Gastroesophageal sphincter (tissue), 3 donors: ENCODE data around the gene FRMPD2.

Source experiments
- CTCF ChIP-seq, 4 experiments: fragments of 200-600 bp in 2 of 4; fragments of 450-650 bp in 2 of 4; sonication (generic) in 1 of 4; IDR thresholded peaks; one replicate each; pipeline ENCODE4 v1.5.1; 2017 to 2019; ENCODE audit warnings: antibody characterized with exemption in 4 of 4, mild to moderate bottlenecking in 2 of 4, moderate library complexity in 2 of 4
- EP300 ChIP-seq: sonication (generic); formaldehyde crosslinking; IDR thresholded peaks from one replicate; pipeline ENCODE4 v1.6.1; 2017; ENCODE audit warnings: antibody characterized with exemption, mild to moderate bottlenecking
- POLR2AphosphoS5 ChIP-seq: sonication (generic); formaldehyde crosslinking; IDR thresholded peaks from one replicate; pipeline ENCODE4 v1.6.1; 2017; ENCODE audit warnings: antibody characterized with exemption

- TF ChIP-seq POLR2AphosphoS5: no peak
- no peak for TF ChIP-seq CTCF (IDR thresholded peaks at IDR 0.05)
- no peak for TF ChIP-seq EP300
Measured at GRCh38 chr10:48224979-48225560, 49.4 kb downstream of the FRMPD2 start.
